ENCODE data around the gene RAPGEF4.

DNA sequence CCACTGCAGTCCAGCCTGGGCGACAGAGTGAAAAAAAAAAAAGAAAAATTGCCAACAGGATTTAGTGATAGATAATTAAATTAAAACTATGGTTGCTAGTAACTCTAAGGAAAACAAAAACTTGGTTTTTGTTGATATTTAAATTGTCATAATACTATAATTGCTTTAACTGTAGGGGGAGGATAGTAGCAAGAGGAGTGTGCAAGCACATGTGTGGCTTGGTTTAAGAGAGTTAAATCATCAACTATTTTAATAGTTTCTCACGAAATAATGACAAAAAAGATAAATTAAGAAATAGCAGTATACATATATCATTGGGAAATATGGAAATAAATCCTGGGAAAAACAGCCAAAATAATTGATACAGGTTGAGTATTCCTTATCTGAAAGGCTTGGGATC, 27.4 kb upstream of the RAPGEF4 start:
- TF ChIP-seq TAF1 (IDR thresholded peaks at IDR 0.05; ENCODE audit: borderline replicate concordance, insufficient read depth, low read length) = no peak
- TF ChIP-seq SIN3A (IDR thresholded peaks at IDR 0.05; ENCODE audit: borderline replicate concordance, insufficient read depth, low read length) = no peak
